ENCODE results near the gene ADAMTS9. TPM values are rescaled to one million over a fixed set of nuclear protein-coding genes. Genes with fewer than 3 reads are reported as not detected.

ADAMTS9 gene
- total and polyA plus RNA-seq, 10 of the 15 experiments (the other 5 are each of a cell fraction or from before 2014, with no cell fraction given) = 0.08 TPM; not detected in 9

- ATAC-seq = no peak
- no peak overlapping the region for H3K4me3 ChIP-seq
- no peaks in the 10 kb centered on the region for H4K20me1 ChIP-seq (ENCODE audit: control insufficient read depth, insufficient read depth)
- 58% methylated on average over 1 of the region's 1 CpG for WGBS (ENCODE audit: insufficient coverage, insufficient replicate concordance, low lambda C conversion rate, missing lambda C conversion rate)
- no peaks in the 10 kb centered on the region for H3K79me2 ChIP-seq (ENCODE audit: control insufficient read depth, insufficient read depth, low read length)
- no TSS peak for BruUV-seq (replicated peaks)
- in situ Hi-C loops (cut with MboI) (no loop called here), intact Hi-C loops (cut with micrococcal nuclease; ENCODE audit: unreplicated experiment) (no loop called here)
- no peak overlapping the region for H2AFZ ChIP-seq (ENCODE audit: control insufficient read depth, low read depth, low read length)
- no peaks in the 10 kb centered on the region for H3K27me3 ChIP-seq (replicated peaks in 1 of 2; ENCODE audit: control insufficient read depth in 2 of 2, insufficient read depth in 2 of 2, low read length in 1 of 2)
- no peak for TF ChIP-seq EGR1 (IDR thresholded peaks at IDR 0.05; ENCODE audit: borderline replicate concordance in 1 of 2, low read depth in 2 of 2, low read length in 2 of 2)
- 0 out of 4 replicates have a peak, but pooled peaks of 1 of the 2 experiments have one; percentile 25 for TF ChIP-seq ETV6 (conservative IDR thresholded peaks at IDR 0.05 in 1 of 2, IDR thresholded peaks at IDR 0.05 in 1 of 2; ENCODE audit: borderline replicate concordance in 1 of 2, low read depth in 1 of 2)
- TF ChIP-seq BHLHE40 (IDR thresholded peaks at IDR 0.05; ENCODE audit: borderline replicate concordance in 1 of 2, low read depth in 2 of 2, low read length in 1 of 2) = no peak
- no peak for TF ChIP-seq ZNF217 (IDR thresholded peaks at IDR 0.05)
- no peak overlapping the region for H3K27ac ChIP-seq (ENCODE audit: control insufficient read depth, insufficient read depth)
- ChIA-PET CTCF (no interaction called here), POLR2A (no interaction called here), RAD21 (ENCODE audit: unreplicated experiment) (no interaction called here), SMC1A (ENCODE audit: uncharacterized antibody, unreplicated experiment) (no interaction called here)
- DNase-seq (ENCODE audit: low read depth, low spot score) = no peak
- H3K36me3 ChIP-seq (ENCODE audit: control insufficient read depth in 2 of 2, insufficient read depth in 2 of 2, low read length in 1 of 2) = no peaks in the 10 kb centered on the region
- H3K9me3 ChIP-seq (replicated peaks; ENCODE audit: control insufficient read depth, insufficient read depth, low read length) = no peaks in the 10 kb centered on the region
- no peaks in the 10 kb centered on the region for H3K4me1 ChIP-seq (ENCODE audit: control insufficient read depth, insufficient read depth, low read length)
- H3K4me2 ChIP-seq (ENCODE audit: control insufficient read depth, insufficient read depth) = no peak overlapping the region
- H3K9ac ChIP-seq (ENCODE audit: control insufficient read depth, insufficient read depth, low read length) = no peak overlapping the region
- FAIRE-seq = no peak
Observed at GRCh38 chr3:64675687-64676247, 12.0 kb downstream of the ADAMTS9 start.

GRCh38 chr3:64674591-64675076 lies 13.2 kb downstream of the ADAMTS9 start:
- H3K4me2 ChIP-seq (ENCODE audit: control insufficient read depth, insufficient read depth) = no peak overlapping the region
- H2AFZ ChIP-seq (ENCODE audit: control insufficient read depth, low read depth, low read length) = no peak overlapping the region
- H3K27ac ChIP-seq (ENCODE audit: control insufficient read depth, insufficient read depth) = no peak overlapping the region
- H3K9me3 ChIP-seq (replicated peaks; ENCODE audit: control insufficient read depth, insufficient read depth, low read length) = no peaks in the 10 kb centered on the region
- no TSS peak for BruUV-seq (replicated peaks)
- no peaks in the 10 kb centered on the region for H3K79me2 ChIP-seq (ENCODE audit: control insufficient read depth, insufficient read depth, low read length)
- ATAC-seq = no peak
- FAIRE-seq = no peak
- no peak overlapping the region for H3K4me3 ChIP-seq
- H3K9ac ChIP-seq (ENCODE audit: control insufficient read depth, insufficient read depth, low read length) = no peak overlapping the region
- ChIA-PET CTCF (no interaction called here), POLR2A (no interaction called here), RAD21 (ENCODE audit: unreplicated experiment) (no interaction called here), SMC1A (ENCODE audit: uncharacterized antibody, unreplicated experiment) (no interaction called here)
- DNase-seq (ENCODE audit: low read depth, low spot score) = no peak
- in situ Hi-C loops (cut with MboI) = no loop called here
- TF ChIP-seq SIN3A (IDR thresholded peaks at IDR 0.05; ENCODE audit: low read depth, low read length) (no peak), IKZF2 (IDR thresholded peaks at IDR 0.05) (no peak), ZNF687 (IDR thresholded peaks at IDR 0.05) (no peak), ETV6 (conservative IDR thresholded peaks at IDR 0.05 in 1 of 2, IDR thresholded peaks at IDR 0.05 in 1 of 2; ENCODE audit: borderline replicate concordance in 1 of 2, low read depth in 1 of 2) (peak in 1 of 2 experiments; percentile 48; a peak in 1 of 4 replicates), SMAD1 (IDR thresholded peaks at IDR 0.05; ENCODE audit: low read depth, partially characterized antibody) (no peak)
- H4K20me1 ChIP-seq (ENCODE audit: control insufficient read depth, insufficient read depth) = no peaks in the 10 kb centered on the region
- intact Hi-C loops (cut with micrococcal nuclease; ENCODE audit: unreplicated experiment) = no loop called here
- H3K27me3 ChIP-seq (replicated peaks in 1 of 2; ENCODE audit: control insufficient read depth in 2 of 2, insufficient read depth in 2 of 2, low read length in 1 of 2) = no peaks in the 10 kb centered on the region
- WGBS (ENCODE audit: insufficient coverage, insufficient replicate concordance, low lambda C conversion rate, missing lambda C conversion rate) = 19% methylated on average over 4 of the region's 4 CpGs
- no peaks in the 10 kb centered on the region for H3K36me3 ChIP-seq (ENCODE audit: control insufficient read depth in 2 of 2, insufficient read depth in 2 of 2, low read length in 1 of 2)
- H3K4me1 ChIP-seq (ENCODE audit: control insufficient read depth, insufficient read depth, low read length) = no peaks in the 10 kb centered on the region
